Naive thymus-derived CD4-positive, alpha-beta T cell (primary cell): ENCODE measurements around the gene PTER. TPM values are rescaled to one million over a fixed set of nuclear protein-coding genes. Genes with fewer than 3 reads are reported as not detected.

Experiments used
- ATAC-seq: fragments of 150-1000 bp; cut with Tn5 transposase; 2 replicates; pipeline ENCODE4 v1.10.0; 2021; ENCODE audit warnings: mild to moderate bottlenecking, moderate library complexity
- CTCF ChIA-PET: fragments of 350-600 bp; sonication (Branson Sonifier 250); formaldehyde crosslinking; loops from one replicate; lab custom pipeline; 2021; ENCODE audit warnings: antibody characterized with exemption; lab: Charles Lee
- POLR2A ChIA-PET: fragments of 350-600 bp; sonication (Branson Sonifier 250); formaldehyde crosslinking; loops from one replicate; lab custom pipeline; 2021; ENCODE audit warnings: antibody characterized with exemption, inconsistent platforms; lab: Charles Lee
- DNase-seq, 9 donors: peaks; one replicate each; pipeline versions ENCODE4 v3.0.0 to v3.0.0-alpha.2; 2020 to 2022; ENCODE audit warnings: mixed read lengths in 1 of 9
- H3K27ac ChIP-seq: one replicate; pipeline ENCODE4 v1.7.0; 2013; ENCODE audit warnings: mild to moderate bottlenecking, low read depth, low read length, moderate library complexity
- H3K27me3 ChIP-seq, 2 donors: one replicate each; pipeline ENCODE4 v1.7.0; 2013; ENCODE audit warnings: low read length in 2 of 2, mild to moderate bottlenecking in 2 of 2, moderate library complexity in 2 of 2; ENCODE audit not compliant: control insufficient read depth in 2 of 2, insufficient read depth in 2 of 2
- H3K36me3 ChIP-seq, 3 experiments: 1 replicate in 2 of 3; 2 replicates in 1 of 3; pipeline ENCODE4 v1.7.0; 2013; ENCODE audit warnings: low read length in 3 of 3, mild to moderate bottlenecking in 3 of 3, moderate library complexity in 1 of 3; ENCODE audit not compliant: insufficient read depth in 3 of 3, control insufficient read depth in 2 of 3
- H3K4me1 ChIP-seq, 2 donors: one replicate each; pipeline ENCODE4 v1.7.0; 2013; ENCODE audit warnings: low read length in 2 of 2, mild to moderate bottlenecking in 2 of 2, moderate library complexity in 1 of 2; ENCODE audit not compliant: control insufficient read depth in 2 of 2, insufficient read depth in 2 of 2
- H3K4me3 ChIP-seq: 2 replicates; pipeline ENCODE4 v1.7.0; 2013; ENCODE audit warnings: mild to moderate bottlenecking, low read length
- H3K9me3 ChIP-seq, 3 experiments: 1 replicate in 2 of 3; 2 replicates in 1 of 3; pipeline ENCODE4 v1.7.0; 2013; ENCODE audit warnings: low read length in 3 of 3; ENCODE audit not compliant: control insufficient read depth in 2 of 3
- H3K27ac Mint-ChIP-seq, 9 donors: one replicate each; pipeline ENCODE4 v1.8.0; 2020 to 2022; ENCODE audit warnings: mixed read lengths in 9 of 9, mild to moderate bottlenecking in 8 of 9, moderate library complexity in 5 of 9, inconsistent platforms in 2 of 9
- H3K27me3 Mint-ChIP-seq, 5 donors: one replicate each; pipeline ENCODE4 v1.8.0; 2021 to 2022; ENCODE audit warnings: mixed read lengths in 5 of 5, mild to moderate bottlenecking in 1 of 5
- H3K36me3 Mint-ChIP-seq, 5 donors: one replicate each; pipeline ENCODE4 v1.8.0; 2020 to 2022; ENCODE audit warnings: mixed read lengths in 5 of 5, mild to moderate bottlenecking in 3 of 5, inconsistent platforms in 1 of 5
- H3K4me1 Mint-ChIP-seq, 7 donors: one replicate each; pipeline ENCODE4 v1.8.0; 2020 to 2022; ENCODE audit warnings: mixed read lengths in 7 of 7, mild to moderate bottlenecking in 3 of 7, inconsistent platforms in 1 of 7
- H3K4me3 Mint-ChIP-seq, 10 donors: one replicate each; pipeline ENCODE4 v1.8.0; 2020 to 2022; ENCODE audit warnings: mild to moderate bottlenecking in 10 of 10, mixed read lengths in 10 of 10, moderate library complexity in 6 of 10, inconsistent platforms in 2 of 10
- H3K9me3 Mint-ChIP-seq, 11 donors: one replicate each; pipeline ENCODE4 v1.8.0; 2020 to 2022; ENCODE audit warnings: mixed read lengths in 11 of 11, mild to moderate bottlenecking in 4 of 11, inconsistent platforms in 1 of 11, moderate library complexity in 1 of 11
- intact Hi-C, 2 donors: fragments of 100-400 bp; cut with micrococcal nuclease; formaldehyde crosslinking; loops; one replicate each; pipeline ENCODE4 v1.15.1; 2023
- polyA plus RNA-seq, 2 donors: library from polyadenylated mRNA; unstranded; fragments of 300-500 nt; fragmentation: Illumina TruSeq; gene quantifications; one replicate each; pipeline ENCODE4 v1.2.3, GENCODE V29; 2021
- total RNA-seq, 6 experiments: library from RNA in 5 of 6; stranded (reverse) in 5 of 6; gene quantifications; 1 replicate in 5 of 6; 2 replicates in 1 of 6; pipeline ENCODE4 v1.2.3 and lab custom pipeline; 2021 to 2026

PTER gene
- total and polyA plus RNA-seq, 7 experiments from 2014 or later: 12.9 to 23.7 (median 14.4) TPM

- ChIA-PET POLR2A (no interaction called here), CTCF (no interaction called here)
- intact Hi-C loops: no loop called here
- Histone ChIP-seq H3K27me3 (no peaks in the 10 kb centered on the region), H3K36me3 (no peaks in the 10 kb centered on the region), H3K9me3 (no peaks in the 10 kb centered on the region), H3K4me3 (no peak overlapping the region), H3K27ac (no peak overlapping the region), H3K4me1 (no peaks in the 10 kb centered on the region)
- DNase-seq: no peak
- Mint-ChIP-seq H3K27me3 (peaks cover 5 to 31% (median 11%) of the 10 kb centered on the region in 5 donors), H3K4me1 (peaks cover 0 to 4% (median 0%) of the 10 kb centered on the region in 7 donors), H3K4me3 (no peak overlapping the region), H3K27ac (no peak overlapping the region), H3K36me3 (no peaks in the 10 kb centered on the region), H3K9me3 (peaks cover 0 to 10% (median 4%) of the 10 kb centered on the region in 11 donors)
- no peak for ATAC-seq
Observed at GRCh38 chr10:16423599-16423998, 13.2 kb upstream of the PTER start.

GRCh38 chr10:16425449-16425848 lies 11.4 kb upstream of the PTER start:
- no peaks in the 10 kb centered on the region for H3K27me3 ChIP-seq
- no peak overlapping the region for H3K4me3 ChIP-seq
- no peaks in the 10 kb centered on the region for H3K9me3 ChIP-seq
- Mint-ChIP-seq H3K27me3 (peaks cover 4 to 17% (median 5%) of the 10 kb centered on the region in 5 donors), H3K9me3 (peaks cover 0 to 10% (median 4%) of the 10 kb centered on the region in 11 donors), H3K4me1 (peaks cover 0 to 4% (median 0%) of the 10 kb centered on the region in 7 donors), H3K4me3 (no peak overlapping the region), H3K27ac (no peak overlapping the region), H3K36me3 (no peaks in the 10 kb centered on the region)
- intact Hi-C loops: no loop called here
- CTCF ChIA-PET: no interaction called here
- H3K4me1 ChIP-seq: no peaks in the 10 kb centered on the region
- H3K27ac ChIP-seq: no peak overlapping the region
- ATAC-seq (no peak), DNase-seq (no peak)
- H3K36me3 ChIP-seq: no peaks in the 10 kb centered on the region
- POLR2A ChIA-PET: no interaction called here

- Histone ChIP-seq H3K36me3 (no peaks in the 10 kb centered on the region), H3K27me3 (no peaks in the 10 kb centered on the region), H3K4me1 (no peaks in the 10 kb centered on the region), H3K4me3 (no peak overlapping the region), H3K27ac (no peak overlapping the region), H3K9me3 (no peaks in the 10 kb centered on the region)
- no peaks in the 10 kb centered on the region for H3K36me3 Mint-ChIP-seq
- POLR2A ChIA-PET: no interaction called here
- ATAC-seq: no peak
- peaks cover 0 to 10% (median 4%) of the 10 kb centered on the region in 11 donors for H3K9me3 Mint-ChIP-seq
- H3K27me3 Mint-ChIP-seq: peaks cover 0 to 20% (median 0%) of the 10 kb centered on the region in 5 donors
- intact Hi-C loops: no loop called here
- CTCF ChIA-PET: no interaction called here
- no peak for DNase-seq
- no peak overlapping the region for H3K4me3 Mint-ChIP-seq
- H3K4me1 Mint-ChIP-seq: peaks cover 0 to 4% (median 0%) of the 10 kb centered on the region in 7 donors
- H3K27ac Mint-ChIP-seq: no peak overlapping the region
Observed at GRCh38 chr10:16429539-16429938, 7.3 kb upstream of the PTER start.

DNA sequence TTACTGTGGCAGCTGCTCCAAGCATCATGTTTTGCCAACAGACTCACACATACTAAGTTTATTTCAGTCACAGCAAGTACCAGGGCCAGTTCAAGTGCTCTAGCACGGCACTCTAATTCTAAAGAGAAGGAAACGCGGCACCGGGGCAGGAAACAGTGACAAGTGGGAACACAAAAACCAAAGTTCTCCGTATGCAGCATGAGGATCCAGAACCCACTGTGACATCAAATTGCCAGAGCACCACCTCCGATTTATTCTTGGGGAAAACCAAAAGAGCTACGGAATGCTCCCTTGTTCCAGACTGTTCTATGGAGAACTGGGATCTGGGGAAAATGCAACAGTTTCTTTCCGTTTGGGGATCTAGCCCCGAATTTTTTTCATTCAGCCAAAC lies 448 bp upstream of the PTER start:
- Histone ChIP-seq H3K36me3 (peaks cover 0 to 7% (median 0%) of the 10 kb centered on the region in 3 experiments), H3K4me3 (peak overlapping the region; percentile 93), H3K27ac (peak overlapping the region; percentile 77), H3K9me3 (no peaks in the 10 kb centered on the region), H3K27me3 (no peaks in the 10 kb centered on the region), H3K4me1 (peaks cover 13 to 26% of the 10 kb centered on the region in 2 donors)
- intact Hi-C loops: loop anchor here (1.0 to 10.0 kb wide), 10 partner anchors 84 to 1562 kb away; partner anchors contain the start of genes MINDY3 (in 2 of the 2), RSU1 (in 2 of the 2), C1QL3 (in 1 of the 2) and NMT2 (in 1 of the 2)
- no peaks in the 10 kb centered on the region for H3K9me3 Mint-ChIP-seq
- H3K36me3 Mint-ChIP-seq: peaks cover 0 to 17% (median 9%) of the 10 kb centered on the region in 5 donors
- peak overlapping the region; percentile 91 to 99 (median 96) for H3K4me3 Mint-ChIP-seq
- H3K4me1 Mint-ChIP-seq: peaks cover 33 to 52% (median 42%) of the 10 kb centered on the region in 7 donors
- H3K27me3 Mint-ChIP-seq: peaks cover 0 to 20% (median 0%) of the 10 kb centered on the region in 5 donors
- peak; percentile 8 for ATAC-seq
- POLR2A ChIA-PET: interaction anchor here (0.5 to 2.1 kb wide), 5 partner anchors 381 to 1208 kb away, joined by 3 to 9 read pairs (median 3); partner anchors contain the start of genes MINDY3, RSU1 and STAM
- DNase-seq: peak in 2 of 9 donors; percentile 9 to 33
- peak overlapping the region; percentile 87 to 97 (median 94) for H3K27ac Mint-ChIP-seq
- CTCF ChIA-PET: no interaction called here

GRCh38 chr10:16437540-16437894 lies 707 bp downstream of the PTER start:
- Histone ChIP-seq H3K36me3 (peaks cover 0 to 7% (median 0%) of the 10 kb centered on the region in 3 experiments), H3K27me3 (no peaks in the 10 kb centered on the region), H3K9me3 (no peaks in the 10 kb centered on the region), H3K4me3 (peak overlapping the region; percentile 93), H3K4me1 (peaks cover 13 to 28% of the 10 kb centered on the region in 2 donors), H3K27ac (peak overlapping the region; percentile 77)
- Mint-ChIP-seq H3K27me3 (peaks cover 0 to 14% (median 0%) of the 10 kb centered on the region in 5 donors), H3K36me3 (peaks cover 0 to 21% (median 14%) of the 10 kb centered on the region in 5 donors), H3K27ac (peak overlapping the region; percentile 48 to 97 (median 94)), H3K4me1 (peaks cover 36 to 61% (median 53%) of the 10 kb centered on the region in 7 donors), H3K9me3 (no peaks in the 10 kb centered on the region), H3K4me3 (peak overlapping the region; percentile 91 to 99 (median 96))
- DNase-seq (peak in 2 of 9 donors; percentile 11 to 25), ATAC-seq (no peak)
- ChIA-PET CTCF (interaction anchor here (0.6 to 1.2 kb wide), 2 partner anchors 40 to 1268 kb away, joined by 3 to 4 read pairs; no protein-coding TSS in a partner anchor), POLR2A (interaction anchor here (0.6 to 2.1 kb wide), 7 partner anchors 8 to 1207 kb away, joined by 3 to 9 read pairs (median 3); partner anchors contain the start of genes MINDY3, RSU1 and STAM)
- intact Hi-C loops: loop anchor here (2.0 to 10.0 kb wide), 7 partner anchors 83 to 1563 kb away; partner anchors contain the start of genes C1QL3 (in 1 of the 2), NMT2 (in 1 of the 2), SUV39H2 (in 1 of the 2) and TRDMT1 (in 1 of the 2)

GRCh38 chr10:16439295-16439694 lies 2.5 kb downstream of the PTER start:
- no peaks in the 10 kb centered on the region for H3K27me3 ChIP-seq
- H3K4me1 ChIP-seq: peaks cover 13 to 28% of the 10 kb centered on the region in 2 donors
- POLR2A ChIA-PET: no interaction called here
- no peaks in the 10 kb centered on the region for H3K9me3 Mint-ChIP-seq
- H3K27ac ChIP-seq: no peak overlapping the region
- H3K9me3 ChIP-seq: no peaks in the 10 kb centered on the region
- peaks cover 36 to 70% (median 64%) of the 10 kb centered on the region in 7 donors for H3K4me1 Mint-ChIP-seq
- DNase-seq (no peak), ATAC-seq (no peak)
- H3K4me3 ChIP-seq: no peak overlapping the region
- H3K4me3 Mint-ChIP-seq: peak overlapping the region in 8 of 10 donors; percentile 4 to 98 (median 56)
- peak overlapping the region in 5 of 9 donors; percentile 6 to 74 (median 41) for H3K27ac Mint-ChIP-seq
- H3K27me3 Mint-ChIP-seq: peaks cover 0 to under 1% (median 0%) of the 10 kb centered on the region in 5 donors
- intact Hi-C loops: loop anchor here (5.0 to 10.0 kb wide), 3 partner anchors 766 to 1564 kb away; partner anchors contain the start of genes SUV39H2 (in 1 of the 2) and TRDMT1 (in 1 of the 2)
- H3K36me3 Mint-ChIP-seq: peaks cover 0 to 34% (median 22%) of the 10 kb centered on the region in 5 donors
- H3K36me3 ChIP-seq: peaks cover 0 to 7% (median 0%) of the 10 kb centered on the region in 3 experiments
- CTCF ChIA-PET: no interaction called here
